GM21528 (cell line): ENCODE data around the gene RRBP1.
A peak's percentile ranks its signal among the peaks of the same experiment; 100 is the strongest.

Source experiments
- ATAC-seq: cut with Tn5 transposase; IDR thresholded peaks from one replicate; pipeline ENCODE4 v1.9.1; 2021; ENCODE audit warnings: mild to moderate bottlenecking, moderate library complexity; ENCODE audit not compliant: unreplicated experiment, low FRiP score

Gene RRBP1

DNA sequence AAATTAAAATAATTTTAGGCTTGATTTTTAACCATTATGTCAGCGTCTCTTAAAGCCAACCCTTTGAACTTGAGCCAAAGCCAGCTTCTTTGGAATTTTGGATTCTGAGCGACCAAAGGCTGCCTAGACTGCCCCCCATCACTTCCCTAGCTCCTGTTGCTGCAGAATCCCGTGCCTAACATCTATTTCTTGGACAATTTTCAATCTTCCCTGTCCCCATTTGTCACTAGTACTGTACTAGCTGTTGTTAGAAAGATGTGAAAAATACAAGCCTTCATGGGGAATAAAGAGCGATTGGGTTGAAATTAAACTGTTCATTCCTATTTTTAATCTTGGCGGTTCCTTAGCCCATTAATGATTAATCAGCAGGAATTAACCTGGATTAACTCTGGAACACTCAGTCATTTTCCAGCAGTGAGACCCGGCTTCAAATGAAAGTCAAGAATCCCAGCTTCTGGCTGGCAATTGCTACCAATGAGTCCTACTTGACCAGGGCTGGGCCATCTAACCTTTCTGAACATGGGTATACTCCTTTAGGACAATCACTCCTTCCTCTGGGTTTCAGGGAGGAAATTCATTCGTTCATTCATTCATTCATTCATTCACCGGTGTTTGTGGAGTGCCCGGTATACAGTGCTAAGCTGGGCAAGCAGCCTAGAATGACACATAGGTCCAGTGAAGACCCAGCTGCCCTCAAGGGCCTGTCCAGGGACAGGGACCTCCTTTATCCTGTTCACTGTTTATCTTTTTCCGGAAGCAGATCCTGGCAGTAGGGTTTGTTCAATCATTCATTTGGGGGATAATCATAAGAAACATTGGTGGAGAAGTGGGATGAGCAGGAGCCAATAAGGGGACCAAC, 1.4 kb upstream of the RRBP1 start:
- no peak for ATAC-seq

DNA sequence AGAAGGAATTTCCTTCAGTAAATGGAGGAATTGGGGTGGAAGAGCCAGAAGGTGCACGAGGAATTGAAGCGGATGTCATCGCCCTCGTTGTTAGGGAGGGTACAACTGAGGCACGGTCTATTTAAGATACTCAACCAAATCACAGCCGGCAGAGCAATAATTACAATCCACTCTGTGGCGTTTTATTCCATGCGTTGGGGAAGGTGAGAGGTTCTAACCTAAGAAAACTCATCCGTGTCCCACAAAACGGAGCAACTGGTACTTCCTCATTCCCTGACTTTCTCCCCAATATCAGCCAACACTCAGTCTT, 802 bp upstream of the RRBP1 start:
- no peak for ATAC-seq

DNA sequence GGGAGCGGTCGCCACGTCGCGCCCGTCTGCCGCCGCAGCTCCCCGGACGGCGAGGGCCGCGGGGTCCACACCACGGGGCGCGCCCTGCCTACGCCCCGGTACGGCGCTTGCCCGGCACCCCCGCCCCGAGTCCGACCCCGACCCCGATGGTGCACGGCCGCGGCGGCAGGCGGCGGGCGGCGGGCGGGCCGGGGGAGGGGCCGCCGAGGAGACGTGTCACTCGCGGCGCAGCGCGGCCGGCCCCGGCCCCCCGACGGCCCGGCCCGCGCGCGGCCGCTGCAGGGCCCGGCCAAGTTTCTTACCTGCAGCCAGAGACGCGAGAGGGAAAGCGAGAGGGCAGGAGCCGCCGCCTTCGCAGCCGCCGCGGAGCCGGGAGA, 328 bp downstream of the RRBP1 start:
- peak; percentile 9 for ATAC-seq

DNA sequence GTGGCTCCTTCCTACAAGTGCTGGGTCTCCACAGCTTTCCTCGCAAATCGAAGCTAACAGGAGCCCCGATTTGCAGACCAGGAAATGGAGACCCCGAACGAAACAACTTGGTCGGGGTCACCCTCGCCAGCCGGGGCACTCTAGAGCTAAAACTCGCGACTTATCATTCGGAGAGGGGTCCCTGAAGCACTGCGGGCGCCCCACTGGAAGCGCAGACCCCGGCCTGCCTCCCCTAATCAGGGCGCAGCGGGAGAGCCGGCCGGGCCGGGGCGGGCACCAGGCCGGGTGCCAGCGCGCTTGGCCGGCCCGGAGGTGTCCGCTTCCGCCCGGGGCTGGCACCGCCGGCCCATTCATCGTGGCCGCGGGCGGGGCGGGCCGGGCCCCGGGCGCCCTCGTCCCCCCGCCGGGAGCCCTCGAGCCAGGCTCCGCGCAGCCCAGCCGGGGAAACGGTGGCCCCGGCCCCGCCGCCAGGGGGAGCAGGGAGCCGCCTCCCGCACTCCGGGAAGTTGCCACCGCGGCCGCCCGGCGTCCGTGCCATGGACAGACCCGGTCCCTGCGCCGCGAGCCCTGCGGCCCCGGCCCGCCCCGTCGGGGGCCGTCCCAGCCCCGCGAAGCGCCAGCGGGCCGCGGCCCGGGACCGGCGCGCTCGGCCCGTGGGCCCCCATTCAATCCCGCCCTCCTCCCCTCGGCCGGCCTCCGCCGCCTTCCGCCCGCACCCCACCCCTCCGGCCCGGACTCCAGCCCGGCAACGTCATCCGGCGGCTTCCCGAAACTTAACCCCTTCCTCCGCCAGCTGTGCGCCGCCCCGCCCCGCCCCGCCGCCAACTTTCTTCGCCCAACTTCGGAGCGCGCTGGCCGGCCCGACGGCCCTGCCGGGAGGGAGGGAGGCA, 961 bp downstream of the RRBP1 start:
- ATAC-seq, result peak; percentile 41

DNA sequence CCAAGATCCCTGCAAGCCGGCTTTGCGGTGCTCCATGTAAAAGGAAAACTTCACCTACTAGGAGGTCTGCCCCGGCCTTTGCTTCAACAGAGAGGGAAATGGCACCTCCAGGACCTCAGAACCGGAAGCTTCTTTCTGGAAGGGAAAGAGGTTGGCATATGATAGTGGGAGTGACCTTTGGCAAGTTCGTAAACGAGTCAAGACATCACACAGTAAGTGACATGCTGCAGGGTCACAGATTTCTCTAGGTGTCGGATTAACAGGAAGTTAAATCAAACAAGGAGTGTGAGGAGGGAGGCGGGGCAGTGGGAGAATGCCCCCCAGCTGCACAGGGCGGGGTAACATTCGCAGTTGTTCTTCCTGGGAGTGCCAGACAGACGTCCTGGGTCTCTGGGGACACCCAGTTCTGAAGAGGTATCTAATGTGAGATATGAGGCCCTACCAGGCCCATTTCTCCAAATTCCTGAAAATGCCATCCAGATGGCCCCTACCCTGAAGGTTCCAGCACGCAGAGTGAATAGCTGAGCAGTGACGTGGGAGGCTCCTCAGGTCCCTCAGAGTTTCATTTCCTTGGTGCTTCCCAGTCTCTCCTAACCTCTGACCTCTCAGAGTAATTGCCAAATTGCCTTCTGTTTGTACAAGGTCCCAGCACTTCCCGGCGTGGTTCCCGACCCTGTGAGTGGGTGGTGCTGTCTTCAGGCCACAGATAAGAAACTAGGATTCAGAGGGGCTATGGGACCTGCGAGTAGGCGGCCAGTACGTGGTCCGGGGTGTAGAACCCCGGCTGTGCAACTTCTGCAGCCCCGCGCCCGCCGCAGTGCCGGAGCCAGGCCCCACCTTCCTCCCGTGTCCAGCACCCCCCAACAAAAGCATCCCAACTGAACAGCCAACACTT, 1.9 kb downstream of the RRBP1 start:
- ATAC-seq, result no peak

DNA sequence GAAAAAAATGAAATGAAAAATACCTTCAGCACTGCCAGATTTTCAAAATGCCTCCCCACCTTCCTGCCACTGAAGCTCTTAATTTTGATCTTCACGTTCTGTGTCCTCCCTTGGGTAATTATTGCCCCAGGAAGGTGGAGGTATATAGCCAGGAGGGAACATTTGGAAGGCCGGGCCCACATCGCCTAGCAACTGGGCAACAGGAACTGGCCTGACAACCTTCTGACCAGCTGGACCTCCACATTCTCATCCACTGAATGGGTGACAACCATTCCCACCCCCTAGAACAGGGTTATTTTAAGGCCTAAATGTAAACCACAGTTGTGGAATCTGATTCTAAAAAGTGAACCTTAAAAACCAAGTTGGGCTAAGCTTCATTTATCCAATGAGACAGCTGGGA, 3.2 kb downstream of the RRBP1 start:
- no peak for ATAC-seq

DNA sequence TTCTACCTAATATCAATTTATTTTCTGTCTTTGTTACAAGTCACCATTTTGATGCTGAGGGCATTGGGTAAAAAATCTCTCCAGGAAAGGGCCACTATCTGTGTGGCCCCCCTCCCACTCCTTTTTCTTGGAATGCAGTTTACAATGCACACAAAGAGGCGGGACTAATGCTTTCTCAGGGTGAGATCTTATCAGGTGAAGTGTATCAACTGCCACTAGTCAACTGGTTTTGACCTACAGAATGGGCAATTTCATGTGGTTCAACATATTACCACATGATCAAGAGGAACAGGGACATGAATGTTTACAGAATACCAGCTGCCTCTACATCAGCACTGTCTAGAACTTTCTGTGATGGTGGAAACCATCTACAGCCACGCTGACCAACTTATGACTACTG, 3.7 kb downstream of the RRBP1 start:
- no peak for ATAC-seq

DNA sequence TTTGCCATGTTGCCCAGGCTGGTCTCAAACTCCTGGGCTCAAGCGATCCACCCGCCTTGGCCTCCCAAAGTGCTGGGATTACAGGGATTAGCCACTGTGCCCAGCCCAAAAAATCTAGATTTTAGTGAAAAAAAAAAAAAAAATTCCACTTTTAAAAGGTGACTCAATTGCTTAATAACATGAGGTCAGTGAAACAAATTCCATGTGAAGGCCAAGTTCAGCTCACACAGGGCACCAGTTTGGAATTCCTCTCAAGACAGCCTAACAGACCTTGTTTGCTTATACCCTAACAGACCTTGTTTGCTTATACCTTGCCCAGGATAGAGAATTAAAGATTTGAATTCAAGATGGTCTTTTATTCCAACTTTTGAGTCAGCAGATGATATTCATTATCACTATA, 5.1 kb downstream of the RRBP1 start:
- ATAC-seq, result no peak

DNA sequence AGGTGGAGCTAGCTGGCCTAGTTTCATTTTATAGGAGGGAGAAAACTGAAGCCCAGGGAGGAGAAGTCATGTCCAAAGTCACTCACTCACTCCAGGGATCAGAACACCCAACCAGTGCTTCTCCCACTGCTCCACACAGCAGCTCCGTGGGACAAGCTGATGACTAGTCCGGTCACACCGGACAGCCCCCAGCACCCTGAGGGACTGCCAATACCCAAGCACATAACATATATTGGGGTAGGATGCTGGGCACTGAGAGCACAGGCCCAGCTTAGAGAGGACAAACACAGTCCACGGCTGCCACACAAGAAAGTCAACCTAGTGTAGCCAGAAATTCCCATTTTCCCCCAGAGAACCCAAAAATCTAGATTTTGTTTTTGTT, 5.7 kb downstream of the RRBP1 start:
- ATAC-seq, result no peak

DNA sequence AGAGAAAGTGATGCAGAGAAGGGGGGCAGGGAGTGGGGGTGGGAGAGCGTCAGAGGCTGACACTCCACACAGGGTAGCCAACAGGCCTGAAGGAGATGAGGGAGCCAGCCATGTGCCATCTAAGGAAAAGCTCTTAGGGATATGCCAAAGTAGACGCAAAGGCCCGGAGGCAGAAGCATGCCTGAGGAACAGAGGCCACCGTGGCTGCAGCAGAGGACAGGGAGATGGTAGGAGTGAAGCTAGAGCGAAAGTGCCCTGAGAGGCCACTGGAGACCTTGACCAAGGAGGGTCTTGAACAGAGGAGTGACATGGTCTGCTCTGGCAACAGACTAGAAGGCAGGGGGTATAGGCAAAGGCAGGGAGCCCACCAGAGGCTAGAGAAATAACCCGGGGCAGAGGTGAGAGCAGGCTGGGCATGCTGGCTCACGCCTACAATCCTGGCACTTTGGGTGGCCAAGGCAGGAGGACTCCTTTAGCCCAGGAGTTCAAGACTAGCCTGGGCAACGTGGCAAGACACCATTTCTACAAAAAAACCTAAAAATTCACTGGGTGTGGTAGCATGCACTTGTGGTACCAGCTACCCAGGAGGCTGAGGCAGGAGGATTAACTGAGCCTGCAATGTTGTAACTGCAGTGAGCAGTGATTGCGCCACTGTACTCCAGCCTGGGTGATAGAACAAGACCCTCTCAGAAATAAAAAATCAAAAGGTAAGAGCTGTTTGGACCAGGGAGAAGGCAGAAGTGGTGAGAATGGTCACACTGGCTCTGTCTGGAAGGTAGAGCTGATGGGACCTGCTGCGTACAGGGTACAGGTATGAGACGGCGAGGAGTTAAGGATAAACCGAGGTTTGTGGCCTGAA, 6.3 kb downstream of the RRBP1 start:
- ATAC-seq, result no peak

DNA sequence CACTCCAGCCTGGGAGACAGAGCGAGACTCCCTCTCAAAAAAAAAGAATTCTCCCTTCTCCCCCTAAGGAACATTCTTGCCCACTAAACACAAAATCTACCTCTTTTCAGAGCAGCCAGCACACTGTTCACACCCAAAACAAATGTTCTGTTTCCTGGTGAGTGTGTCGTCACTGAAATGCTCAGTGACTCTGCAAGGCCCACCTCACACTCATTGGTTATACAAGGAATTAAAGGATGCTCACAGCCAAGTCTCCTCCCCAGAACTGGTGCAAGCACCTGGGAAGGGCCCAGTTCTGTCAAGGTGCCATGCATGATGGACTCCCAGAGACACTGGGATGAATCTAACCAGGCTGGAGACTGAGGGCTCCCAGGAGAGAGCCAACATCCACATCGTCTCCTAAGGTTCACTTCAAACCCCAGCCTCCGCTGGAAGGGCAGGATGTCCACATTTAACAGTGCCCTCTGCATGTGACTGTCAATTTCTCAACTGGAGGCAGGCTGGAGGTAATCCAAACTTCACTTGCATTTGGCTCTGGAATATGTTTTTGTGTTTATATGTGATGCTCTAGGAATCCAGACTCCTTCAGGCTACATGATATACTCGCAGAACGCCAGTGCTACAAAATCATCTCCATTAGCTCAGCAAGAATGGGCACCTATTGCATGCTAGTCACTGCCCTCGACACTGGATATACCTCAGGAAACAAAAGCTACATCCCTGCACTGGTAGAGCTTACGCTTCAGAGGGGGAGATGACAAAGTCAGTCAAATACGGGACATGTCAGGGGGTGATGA, 7.1 kb downstream of the RRBP1 start:
- ATAC-seq, result no peak

DNA sequence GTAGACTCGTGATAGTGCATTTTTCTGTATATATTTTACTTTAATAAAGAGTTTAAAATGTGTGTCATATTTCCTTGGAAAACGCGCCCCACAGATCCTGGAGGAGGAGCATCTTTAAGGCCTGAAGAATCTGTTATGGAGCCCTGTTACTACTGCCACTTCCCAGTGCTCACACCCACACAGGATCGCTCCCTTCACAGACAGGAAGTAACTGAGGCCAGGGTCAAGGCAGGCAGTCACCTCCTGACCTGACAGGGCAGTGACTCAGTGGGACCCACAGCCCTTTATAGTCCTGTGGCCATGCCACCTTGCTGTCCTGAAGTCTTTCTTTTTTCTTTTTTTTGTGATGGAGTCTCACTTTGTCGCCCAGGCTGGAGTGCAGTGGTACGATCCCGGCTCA, 9.0 kb downstream of the RRBP1 start:
- ATAC-seq, result no peak

DNA sequence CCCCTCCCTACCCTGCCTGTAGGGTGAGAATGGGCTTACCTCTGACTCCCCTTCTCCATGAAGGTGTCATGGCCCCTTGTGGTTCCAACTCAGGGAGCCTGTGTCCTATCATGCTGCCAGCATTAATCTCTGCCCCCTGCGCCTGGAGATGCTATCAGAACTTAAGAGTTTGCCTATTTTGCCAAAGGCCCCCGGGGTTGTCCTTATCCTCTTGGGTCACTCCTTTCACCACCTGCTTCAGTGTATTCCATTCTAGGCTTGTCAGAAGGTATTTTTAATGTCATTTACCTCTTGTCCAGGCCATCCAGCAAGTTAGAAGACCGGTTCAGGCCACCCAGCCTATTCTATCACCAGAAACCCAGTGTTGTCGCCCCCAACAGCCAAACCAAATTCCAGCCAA, 10.5 kb downstream of the RRBP1 start:
- ATAC-seq, result no peak

DNA sequence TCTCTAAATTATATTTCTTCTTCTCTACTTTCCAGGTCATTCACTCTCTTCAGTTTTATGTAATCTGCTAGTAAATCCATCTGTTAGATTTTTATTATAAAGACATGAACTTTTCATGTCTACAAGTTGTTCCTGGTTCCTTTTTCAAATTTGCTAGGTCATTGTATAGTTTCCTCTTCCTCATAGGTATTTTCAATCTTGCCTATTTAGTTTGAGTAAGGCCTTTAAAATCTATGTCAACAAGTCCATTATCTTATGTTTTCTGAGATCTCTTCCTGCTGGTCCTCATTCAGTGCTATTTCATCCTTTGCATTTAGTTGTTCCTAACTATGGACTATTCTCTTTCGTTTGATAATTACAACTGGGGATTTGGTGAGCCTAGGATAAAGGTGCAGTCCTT, 11.0 kb downstream of the RRBP1 start:
- ATAC-seq, result no peak

DNA sequence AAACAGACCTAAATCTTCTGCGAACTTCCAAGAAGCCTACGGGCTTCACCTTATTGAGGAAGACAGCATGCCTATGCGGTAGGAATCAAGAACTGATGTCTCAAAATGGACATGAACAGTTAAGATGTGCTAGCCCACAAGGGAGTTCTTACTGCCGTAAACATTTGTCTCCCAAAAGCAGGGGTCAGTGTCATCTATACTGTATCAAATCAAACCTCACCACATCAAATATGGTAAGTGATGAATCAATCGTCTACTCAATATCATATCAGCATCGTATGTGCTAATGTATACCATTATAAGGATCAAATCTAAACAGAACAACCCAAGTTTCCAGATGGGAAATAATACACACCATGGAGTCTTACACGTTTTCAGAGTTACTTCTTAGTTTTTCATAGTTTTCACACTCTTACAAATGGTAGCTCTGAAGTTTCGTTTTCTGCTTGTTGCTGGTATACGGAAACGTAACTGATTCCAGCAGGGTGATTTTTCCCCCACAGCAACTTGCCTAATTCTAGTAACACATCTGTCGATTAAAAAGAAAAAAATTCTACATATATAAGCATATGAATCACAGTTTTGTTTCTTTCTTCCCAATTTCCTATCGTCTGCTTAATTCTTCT, 12.6 kb downstream of the RRBP1 start:
- no peak for ATAC-seq

DNA sequence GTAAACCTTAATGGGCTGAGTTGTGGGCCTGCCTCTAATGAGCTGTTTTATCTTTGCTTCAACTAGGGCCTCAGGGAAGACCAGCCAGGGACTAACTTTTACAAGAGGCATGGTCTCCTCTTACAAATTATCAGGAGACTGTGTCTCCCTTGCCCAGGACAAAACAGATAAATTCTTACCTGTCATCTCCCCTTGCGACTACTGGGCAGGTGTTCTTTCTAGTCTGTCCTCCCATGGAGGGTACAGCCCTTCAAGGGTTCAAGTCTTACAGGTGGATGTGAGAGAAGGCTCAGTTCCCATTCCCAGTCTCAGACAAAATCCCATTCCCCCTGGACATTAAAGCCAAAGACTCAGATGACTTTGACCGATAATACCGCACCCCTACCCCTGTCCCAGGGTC, 13.6 kb downstream of the RRBP1 start:
- no peak for ATAC-seq

DNA sequence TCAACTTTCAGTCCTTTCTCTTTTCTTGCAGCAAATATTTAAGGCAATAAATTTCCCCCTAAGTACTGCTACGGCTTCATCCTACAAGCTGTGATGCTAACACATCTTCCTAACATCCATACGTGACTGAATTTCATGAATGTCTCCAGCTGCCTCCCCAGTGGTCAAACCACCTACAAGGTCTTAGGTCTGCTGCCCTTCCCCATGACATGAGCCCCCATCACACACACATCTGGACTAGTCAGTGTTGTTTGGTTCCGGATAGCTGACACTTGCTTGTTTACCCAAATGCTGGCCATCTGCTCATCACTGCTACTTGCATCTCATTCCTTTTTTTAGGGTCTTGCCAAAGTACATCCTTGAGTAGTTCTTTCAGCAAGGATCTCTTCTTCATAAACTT, 14.6 kb downstream of the RRBP1 start:
- ATAC-seq, result no peak

DNA sequence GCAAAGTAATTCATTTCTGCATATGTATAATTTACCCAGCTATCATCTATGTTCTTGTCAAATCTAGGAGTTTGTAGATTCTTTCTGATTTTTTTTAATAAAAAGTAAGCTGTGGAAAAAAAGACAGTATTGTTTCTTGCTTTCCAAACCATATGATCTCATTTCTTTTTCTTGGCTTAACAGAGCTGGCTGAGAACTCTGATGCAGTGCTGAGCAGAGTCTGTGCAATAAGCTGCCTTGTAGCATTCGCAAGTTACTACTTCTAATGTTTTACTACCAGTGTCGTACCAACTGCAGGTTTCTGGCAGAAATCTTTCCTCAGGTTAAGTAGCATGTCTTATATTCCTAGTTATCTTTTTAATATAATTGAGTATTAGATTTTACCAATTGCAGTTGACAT, 15.6 kb downstream of the RRBP1 start:
- ATAC-seq, result no peak

DNA sequence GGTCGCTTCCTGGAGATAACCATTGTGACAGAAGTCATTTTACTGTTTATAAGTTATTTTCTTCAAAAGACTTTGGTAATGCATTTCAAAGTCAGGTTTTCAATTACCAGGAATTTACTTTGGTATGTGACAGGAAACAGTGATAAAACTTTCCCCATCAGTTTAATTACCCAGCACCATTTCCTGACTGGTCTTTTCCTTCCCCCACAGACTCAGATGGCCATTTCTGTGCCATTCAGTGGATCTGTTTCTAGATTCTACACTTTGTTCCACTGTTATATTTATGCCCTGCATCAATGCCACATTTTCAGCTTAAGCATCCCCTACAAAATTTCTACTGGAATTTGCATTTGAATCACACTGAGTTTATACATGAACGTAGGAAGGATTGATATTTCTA, 16.3 kb downstream of the RRBP1 start:
- ATAC-seq, result no peak
